T-helper 2 cell treated with Interferon-gamma antibody and Interleukin-4, amounts not matched to agents 100 ng/mL and 5 ng/mL, for 36 hours (primary cell): ENCODE measurements around the gene NPM3. TPM values are rescaled to one million over a fixed set of nuclear protein-coding genes. Genes with fewer than 3 reads are reported as not detected.

Experiments used
- intact Hi-C: fragments of 100-400 bp; cut with micrococcal nuclease; formaldehyde crosslinking; loops from one replicate; pipeline ENCODE4 v1.15.1; 2023
- total RNA-seq: library from RNA; stranded (reverse); gene quantifications from 2 replicates; pipeline ENCODE4 v1.2.3, GENCODE V29; 2022

The NPM3 gene
- total RNA-seq, 1 donor from 2014 or later = 40.0 TPM

DNA sequence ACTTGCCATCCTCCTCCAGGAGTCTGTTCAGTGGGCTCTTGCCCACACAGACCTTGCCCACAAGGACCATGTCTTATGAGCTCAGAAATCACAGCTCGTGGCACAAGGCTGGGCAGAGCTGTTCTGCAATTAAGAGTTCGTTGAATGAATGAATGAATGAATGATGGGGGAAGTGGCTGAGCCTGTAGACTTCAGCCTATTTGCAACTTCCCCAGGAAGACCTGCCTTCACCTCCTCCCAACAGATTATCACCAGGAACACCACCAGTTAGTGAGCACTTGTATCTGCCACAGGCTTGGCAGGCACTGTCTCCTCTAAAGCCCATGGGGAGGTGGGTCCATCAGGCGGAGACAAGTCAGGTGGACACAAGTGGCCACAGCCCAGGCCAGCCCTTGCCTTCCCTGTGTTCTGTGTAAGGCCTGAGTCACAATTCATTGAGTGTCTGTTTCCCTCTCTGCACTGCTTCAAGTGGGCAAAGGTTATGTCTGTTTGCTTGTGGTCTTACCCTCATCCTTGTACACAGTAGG is 5.6 kb downstream of the NPM3 start:
- intact Hi-C loops = no loop called here

DNA sequence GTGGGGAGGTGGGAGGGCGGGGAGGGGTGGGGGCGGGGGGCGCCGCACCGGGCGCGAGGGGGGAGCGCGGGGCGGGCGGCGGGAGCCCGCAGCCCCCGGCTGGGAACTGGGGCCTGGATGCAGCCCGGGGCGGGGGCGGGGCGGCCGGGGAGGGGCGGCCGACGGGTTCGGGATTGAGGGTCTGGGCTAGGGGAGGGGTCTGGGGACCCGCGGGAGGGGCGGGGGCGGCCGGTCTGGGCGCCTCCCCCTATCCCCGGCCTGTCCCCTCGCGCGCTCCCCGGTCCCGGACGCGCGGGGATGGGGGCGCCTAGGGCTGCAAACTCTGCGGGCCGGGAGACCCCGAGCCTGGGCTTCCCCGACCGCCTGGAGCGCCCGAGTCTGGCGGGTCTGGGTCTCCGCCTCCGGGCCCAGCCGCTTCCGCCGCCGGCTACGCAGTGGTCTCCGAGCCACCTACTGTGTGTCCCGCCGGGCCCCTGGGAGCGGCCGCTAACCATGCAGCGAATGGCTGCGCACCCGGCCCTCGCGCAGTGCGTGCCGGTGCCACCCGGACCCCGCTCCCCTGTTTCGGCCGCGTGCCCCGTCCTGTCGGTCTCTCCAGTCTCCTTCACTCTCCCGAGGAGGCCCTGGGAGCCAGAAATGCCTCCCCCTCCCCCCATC is 7.0 kb downstream of the NPM3 start:
- intact Hi-C loops = no loop called here

DNA sequence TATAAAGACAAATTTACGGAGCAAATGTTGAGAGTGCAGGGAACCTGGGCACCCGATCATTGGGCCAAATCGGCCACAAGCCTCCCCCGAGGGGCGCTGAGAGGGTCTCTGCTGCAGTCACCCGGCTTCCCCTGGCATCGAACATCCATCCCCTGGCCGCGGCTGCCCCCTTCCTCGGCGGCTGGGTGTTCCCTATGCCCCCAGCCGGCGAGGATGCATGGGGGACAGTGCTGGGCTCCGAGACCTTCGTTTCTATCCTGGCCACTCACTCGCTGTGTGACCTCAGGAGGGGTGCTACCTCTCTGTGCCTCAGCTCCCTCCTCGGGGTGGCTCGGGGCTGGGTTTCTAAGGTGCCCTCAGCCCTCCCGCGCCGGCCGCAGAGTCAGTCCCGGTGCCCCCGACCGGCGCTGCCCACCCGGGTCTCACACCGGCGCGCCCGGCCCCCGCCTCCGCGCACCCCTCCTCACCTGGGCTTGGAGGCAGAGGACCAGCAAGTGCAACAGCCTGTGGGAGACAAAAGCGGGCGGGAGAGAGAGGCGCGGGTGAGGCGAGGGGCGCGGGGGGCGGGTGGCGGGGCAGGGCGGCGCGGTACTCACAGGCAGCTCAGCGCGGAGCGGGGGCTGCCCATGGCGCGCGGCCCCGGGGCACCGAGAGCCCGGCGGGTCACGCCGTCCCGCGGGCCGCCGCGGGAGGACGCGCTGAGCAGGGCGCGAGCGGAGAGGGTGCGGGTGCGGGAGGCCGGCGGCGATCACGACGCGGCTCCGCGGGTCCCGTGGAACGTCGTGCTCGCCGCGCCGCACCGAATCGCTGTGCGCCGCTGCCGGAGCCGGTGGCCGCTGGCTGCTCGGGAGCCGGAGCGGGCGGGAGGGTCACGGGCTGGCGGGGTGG is 7.7 kb downstream of the NPM3 start, which contains the start of gene FGF8:
Gene FGF8 (minus strand): TSS at position 842 of the 888 bp plus-strand sequence. CDS start 214 bp downstream, at position 628.
- intact Hi-C loops = no loop called here

- intact Hi-C loops = no loop called here
Measured at GRCh38 chr10:101774589-101775272, 8.5 kb downstream of the NPM3 start.

DNA sequence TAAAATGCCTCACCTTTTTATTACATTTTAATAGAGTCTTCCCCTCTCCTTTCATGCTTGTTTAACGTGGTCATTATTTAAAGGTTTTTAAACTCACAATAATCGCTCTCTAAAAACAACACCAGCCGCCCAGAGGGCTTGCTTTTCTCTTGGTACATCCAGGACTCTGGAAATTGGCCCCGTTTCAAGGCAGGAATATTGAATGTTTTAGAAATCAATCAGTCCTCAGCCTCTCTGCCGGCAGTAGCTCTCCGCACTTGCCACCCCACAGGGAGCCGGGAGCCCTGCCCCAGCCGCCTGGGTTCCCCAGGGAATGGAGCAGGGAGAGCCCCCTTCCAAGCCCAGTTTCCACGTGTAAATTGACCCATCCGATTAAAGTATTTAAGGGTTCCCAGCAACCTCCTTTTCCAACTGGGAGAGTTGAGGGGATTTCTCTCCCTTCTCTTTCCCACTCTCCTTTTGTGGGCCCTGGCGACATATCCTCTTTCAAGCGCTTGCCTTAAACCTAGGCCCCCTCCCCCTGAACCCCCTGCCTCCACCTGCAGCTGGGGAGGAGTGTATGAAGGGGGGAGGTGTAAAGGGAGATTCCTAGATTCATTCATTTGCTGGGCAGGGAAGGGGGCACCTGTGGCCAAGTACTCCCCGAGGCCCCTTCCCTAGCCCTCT is 9.2 kb downstream of the NPM3 start:
- intact Hi-C loops = no loop called here

DNA sequence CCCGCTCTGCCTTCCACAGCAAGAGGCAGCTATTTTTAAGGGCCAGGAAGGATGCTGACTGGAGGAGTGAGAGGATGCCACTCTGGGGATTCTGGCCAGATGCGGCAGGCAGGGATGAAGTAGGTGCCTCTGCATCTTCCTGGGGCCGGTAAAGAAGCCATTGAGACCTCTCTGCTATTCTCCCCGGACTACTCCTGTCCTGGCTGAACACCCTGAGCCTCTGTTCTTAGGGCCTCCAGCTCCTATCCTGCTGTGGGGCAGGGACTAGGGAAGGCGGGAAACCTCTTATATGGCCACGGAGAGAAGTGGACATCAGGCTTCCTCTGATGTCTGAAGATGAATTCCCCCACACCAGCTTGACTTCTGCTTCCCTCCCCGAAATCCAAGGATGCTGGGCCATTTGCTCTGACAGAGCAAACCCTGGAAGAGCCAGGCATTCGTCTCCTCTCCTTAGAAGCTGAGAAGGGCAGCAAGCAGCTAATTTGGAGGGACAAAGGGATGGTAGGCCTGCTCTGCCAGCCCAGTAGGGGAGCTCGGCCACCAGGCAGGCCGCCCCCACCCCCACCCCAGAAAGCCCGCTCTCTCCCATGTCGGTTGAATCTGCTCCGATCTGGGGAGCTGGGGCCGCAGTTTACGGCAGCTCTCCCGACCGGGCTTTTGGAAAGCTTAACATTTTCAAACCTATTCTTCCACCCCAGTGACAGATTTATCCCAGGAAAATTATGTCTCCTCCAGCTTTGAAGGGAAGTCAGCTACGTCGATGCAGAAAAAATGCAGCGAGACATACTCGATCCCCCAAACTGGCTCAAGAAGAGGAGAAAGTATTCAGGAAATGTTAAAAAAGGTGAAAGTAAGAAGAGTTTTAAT is 10.1 kb downstream of the NPM3 start:
- intact Hi-C loops = no loop called here

DNA sequence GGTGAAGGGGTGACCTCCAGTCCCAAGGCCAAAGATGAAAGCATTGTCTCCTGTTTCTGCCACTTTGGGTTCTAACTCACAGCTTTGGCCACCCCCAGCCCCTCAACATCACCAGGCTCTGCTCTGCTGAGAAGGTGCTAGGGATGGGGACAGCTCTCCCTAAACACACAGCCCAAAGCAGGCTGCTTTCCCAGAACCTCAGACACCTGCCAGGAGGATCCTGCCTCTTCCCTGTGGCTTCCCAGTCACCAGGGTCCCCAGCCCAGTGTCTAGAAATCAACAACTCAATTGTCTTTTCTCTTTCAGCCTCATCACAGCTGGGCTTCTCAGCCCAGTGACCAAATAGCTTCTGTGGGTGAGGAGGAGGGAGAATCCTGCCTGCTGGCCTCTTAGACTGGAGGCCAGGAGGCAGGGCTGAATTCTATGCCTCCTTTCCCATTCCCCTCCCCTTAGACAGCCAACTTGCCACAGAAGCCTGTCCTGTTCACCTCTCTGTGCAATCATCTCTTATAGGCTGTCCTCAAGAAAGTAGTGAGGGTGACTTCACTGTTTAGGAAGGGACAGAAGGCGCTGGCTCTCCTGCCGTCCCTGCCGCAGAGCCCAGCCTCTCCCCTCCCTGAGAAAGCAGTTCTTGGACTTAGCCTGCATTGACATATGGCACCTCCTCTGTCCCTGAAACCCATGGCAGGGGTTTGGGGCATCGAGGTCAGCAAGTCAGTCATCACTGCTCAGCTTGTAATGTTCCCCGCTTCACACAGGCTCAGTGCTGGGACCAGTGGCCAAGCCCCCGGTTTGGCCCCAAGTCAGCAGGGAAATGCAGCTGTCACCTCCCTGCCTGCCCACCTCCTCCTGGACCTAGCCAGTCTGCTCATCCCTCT is 11.0 kb downstream of the NPM3 start:
- intact Hi-C loops = no loop called here

DNA sequence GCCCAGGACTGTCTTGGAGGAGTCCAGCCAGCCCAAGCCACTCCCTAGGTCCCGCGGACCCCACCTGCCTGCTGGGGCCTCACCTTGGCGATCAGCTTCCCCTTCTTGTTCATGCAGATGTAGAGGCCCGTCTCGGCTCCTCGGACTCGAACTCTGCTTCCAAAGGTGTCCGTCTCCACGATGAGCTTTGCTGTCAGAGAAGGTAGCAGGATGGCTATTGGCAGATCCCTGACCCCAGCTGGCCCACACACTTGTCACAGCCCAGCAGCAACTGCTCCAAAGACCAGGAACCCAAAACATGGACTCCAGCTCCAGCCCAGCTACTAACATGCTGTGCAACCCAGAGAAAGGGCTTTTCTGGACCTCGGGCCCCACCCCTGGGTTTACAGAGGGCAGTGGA is 11.9 kb downstream of the NPM3 start:
- intact Hi-C loops = no loop called here

DNA sequence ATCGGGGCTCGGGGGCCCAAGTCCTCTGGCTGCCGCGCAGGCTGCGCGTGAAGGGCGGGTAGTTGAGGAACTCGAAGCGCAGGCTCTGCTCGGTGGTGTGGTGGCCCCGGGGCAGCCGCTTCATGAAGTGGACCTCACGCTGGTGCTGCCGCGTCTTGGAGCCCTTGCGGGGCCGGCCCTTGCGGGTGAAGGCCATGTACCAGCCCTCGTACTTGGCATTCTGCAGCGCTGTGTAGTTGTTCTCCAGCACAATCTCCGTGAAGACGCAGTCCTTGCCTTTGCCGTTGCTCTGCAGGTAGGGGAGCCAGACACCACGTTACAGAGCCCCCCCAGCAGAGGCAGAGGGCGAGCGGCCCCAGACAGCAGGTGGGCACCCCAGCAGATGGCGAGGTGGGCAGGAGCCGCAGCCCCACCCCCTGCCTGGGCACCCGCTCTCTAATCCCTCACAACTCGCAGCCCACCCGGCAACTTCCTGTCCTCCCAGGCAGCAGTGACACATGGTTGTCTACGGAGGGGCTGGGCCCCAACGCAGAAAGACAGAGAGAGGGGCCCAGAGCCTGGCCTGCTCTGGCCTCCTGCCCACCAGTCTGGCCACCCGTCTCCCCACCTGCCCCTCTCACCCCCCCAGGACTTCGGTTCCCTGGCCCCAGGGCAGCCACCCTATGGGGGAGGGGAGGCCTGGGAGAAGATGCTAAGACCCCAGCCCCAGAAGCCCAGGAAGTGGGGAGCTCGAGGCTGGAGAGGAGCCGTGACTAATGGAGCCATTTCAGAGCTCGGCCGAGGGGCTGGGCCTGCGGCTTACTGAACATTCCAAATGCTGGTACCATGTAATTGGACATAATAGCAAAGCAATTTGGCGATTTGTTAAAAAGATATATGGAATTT is 12.7 kb downstream of the NPM3 start:
- intact Hi-C loops = no loop called here

DNA sequence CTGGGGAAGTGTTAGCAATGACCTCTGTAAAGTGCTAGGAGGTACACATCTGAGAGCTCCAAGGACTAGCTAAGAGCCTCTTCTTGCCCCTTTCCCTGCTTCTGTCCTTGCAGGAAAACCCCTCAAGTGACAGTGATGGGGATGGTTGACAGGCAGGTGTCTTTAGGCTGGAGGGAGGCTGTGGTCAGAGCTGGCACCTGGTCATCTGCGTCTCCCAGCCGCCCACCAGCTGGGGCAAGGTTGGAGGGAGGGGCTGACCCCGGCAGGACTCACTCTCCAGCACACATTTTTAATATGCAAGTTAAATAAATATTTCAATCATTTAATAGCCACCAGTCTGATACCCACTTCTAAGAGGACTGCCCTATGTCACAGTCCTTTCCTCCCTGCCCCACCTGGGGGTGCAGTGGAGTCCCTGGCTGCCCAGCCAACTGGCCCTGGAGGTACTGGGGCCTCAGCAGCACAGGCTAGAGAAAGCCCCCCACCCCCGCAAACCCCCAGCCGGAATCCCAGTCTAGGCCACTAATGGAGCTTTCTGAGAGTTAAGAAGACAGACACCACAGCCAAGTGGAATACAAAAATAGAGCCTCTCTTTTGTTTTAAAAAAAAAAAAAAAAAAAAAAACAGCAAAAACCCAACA is 13.6 kb downstream of the NPM3 start:
- intact Hi-C loops = no loop called here

GRCh38 chr10:101768791-101769170 is 14.5 kb downstream of the NPM3 start:
- intact Hi-C loops = no loop called here

- intact Hi-C loops = no loop called here
Measured at GRCh38 chr10:101767966-101768790, 15.1 kb downstream of the NPM3 start.

DNA sequence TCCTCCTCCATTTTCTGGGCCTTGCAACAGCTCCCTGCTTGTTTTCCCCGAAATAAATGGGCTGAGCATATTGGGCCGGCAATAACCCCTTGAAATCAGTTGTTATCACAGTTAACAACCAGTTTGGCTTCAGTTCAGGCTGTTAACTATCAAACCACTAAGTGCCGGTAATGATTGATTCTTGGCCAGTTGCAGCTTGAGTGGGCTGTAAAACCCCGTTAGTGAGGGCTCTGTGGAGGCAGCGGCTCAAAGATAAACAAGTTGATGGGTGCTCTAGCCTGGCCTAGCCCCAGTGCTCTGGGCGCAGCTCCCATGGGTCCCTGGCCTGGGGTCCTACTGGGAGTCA is 15.7 kb downstream of the NPM3 start:
- intact Hi-C loops = no loop called here

DNA sequence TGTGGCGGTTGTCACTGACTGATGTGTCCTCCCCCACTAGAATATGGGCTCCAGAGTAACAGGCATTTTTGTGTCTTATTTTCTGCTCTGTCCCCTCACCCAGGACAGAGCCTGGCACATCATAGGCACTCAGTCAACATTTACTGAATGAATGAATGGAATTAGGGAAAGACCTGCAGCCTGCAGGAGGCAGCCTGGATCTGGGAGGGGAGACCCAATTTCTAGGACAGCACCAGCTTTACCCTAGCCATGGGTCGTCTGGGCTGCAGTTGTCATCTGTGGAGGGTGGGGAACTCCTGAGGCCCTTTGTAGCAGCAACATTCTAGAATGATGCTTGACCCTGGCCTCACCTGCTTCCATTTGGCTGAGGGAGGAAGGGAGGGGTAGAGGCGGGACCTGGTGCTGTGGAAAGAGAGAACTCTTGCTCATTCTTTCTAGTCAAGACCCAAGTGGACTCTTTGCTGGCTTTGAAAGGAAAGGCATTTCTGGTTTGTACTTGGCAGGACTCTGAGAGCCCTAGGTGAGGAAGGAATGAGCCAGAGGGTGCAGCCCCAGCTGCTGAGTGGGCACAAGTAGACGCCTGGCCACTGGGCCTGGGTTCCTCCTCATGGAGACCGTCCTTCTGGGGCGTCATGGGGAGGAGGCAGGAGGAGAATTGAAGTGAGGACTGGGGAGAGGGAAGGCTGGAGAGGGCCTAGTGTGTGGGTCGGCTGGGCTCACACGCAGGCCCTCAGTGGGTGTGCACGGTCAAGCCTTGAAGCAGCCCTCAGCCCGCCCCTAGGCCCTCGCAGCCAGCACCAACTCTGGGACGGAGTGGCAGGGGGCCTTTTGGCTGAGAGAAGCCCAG is 16.3 kb downstream of the NPM3 start:
- intact Hi-C loops = no loop called here

DNA sequence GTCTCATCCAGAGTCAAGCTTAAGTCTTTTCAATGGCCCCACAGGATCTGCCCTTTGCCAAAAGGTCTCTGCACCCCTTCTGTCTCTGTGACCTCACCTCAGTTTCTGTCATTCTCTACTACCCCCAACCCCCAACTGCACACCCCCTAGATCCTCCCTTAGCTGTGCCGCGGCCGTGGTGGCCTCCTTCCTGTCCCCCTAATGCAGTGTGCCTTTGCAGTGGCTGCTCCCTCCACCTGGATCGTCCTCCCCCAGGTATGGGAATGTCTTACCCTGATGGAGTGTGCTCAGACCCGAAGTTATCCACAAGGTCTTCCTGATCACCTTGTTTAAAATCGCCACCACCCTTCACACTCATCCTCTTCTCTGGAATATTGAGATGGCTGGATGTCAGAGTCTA is 16.9 kb downstream of the NPM3 start:
- intact Hi-C loops = no loop called here
